GM12878 (cell line): ENCODE data around the gene COL5A1. TPM values are rescaled to one million over a fixed set of nuclear protein-coding genes. Genes with fewer than 3 reads are reported as not detected.
"Not testable (repeated sequence)": the region's sequence is repeated elsewhere in the genome, so short reads cannot be mapped to it uniquely, and the experiment has no call there.

Experiments
- ATAC-seq: fragments of 200-7000 bp; cut with Tn5 transposase; 3 replicates; pipeline ENCODE4 v1.9.1; 2020; ENCODE audit warnings: mild to moderate bottlenecking, moderate library complexity
- BruUV-seq: library from RNA; stranded (reverse); fragments of 400-500 nt; replicated peaks from 2 replicates; lab custom pipeline; 2021; lab: Mats Ljungman, UMichigan
- CTCF ChIA-PET: fragments of 300-600 bp; sonication (Branson Sonifier 250); formaldehyde crosslinking; extraction: SDS; loops from one replicate; lab custom pipeline; 2021; ENCODE audit warnings: inconsistent platforms; lab: Yijun Ruan, JAX
- POLR2A ChIA-PET: fragments of 350-600 bp; formaldehyde crosslinking; extraction: SDS; loops from one replicate; lab custom pipeline; 2021; ENCODE audit warnings: inconsistent platforms; lab: Charles Lee
- RAD21 ChIA-PET: fragments of 300-600 bp; sonication (Branson Sonifier 250); formaldehyde crosslinking; loops from one replicate; lab custom pipeline; 2023; ENCODE audit warnings: antibody characterized with exemption; ENCODE audit not compliant: unreplicated experiment; lab: Charles Lee
- SMC1A ChIA-PET: fragments of 300-600 bp; sonication (Branson Sonifier 250); formaldehyde crosslinking; loops from one replicate; lab custom pipeline; 2023; ENCODE audit not compliant: unreplicated experiment, uncharacterized antibody; lab: Charles Lee
- DNase-seq: peaks from one replicate; pipeline ENCODE4 v3.0.0-alpha.2; 2011; ENCODE audit warnings: low read depth, low spot score
- FAIRE-seq: peaks from 3 replicates; lab custom pipeline; 2011; peaks lifted over from hg19 to GRCh38; lab: Jason Lieb, UNC
- H2AFZ ChIP-seq: 2 replicates; pipeline ENCODE4 v1.6.0; 2011; ENCODE audit warnings: low read depth, low read length, control low read depth; ENCODE audit not compliant: control insufficient read depth
- H3K27ac ChIP-seq: 2 replicates; pipeline ENCODE4 v1.5.1; 2011; ENCODE audit warnings: control low read depth; ENCODE audit not compliant: control insufficient read depth, insufficient read depth
- H3K27me3 ChIP-seq, 2 experiments: replicated peaks in 1 of 2; 2 replicates each; pipeline versions ENCODE4 v1.6.0 to v1.6.1; 2011; ENCODE audit warnings: low read length in 1 of 2; ENCODE audit not compliant: control insufficient read depth in 2 of 2, insufficient read depth in 2 of 2
- H3K36me3 ChIP-seq, 2 experiments: 2 replicates each; pipeline ENCODE4 v1.5.1; 2011; ENCODE audit warnings: low read length in 1 of 2; ENCODE audit not compliant: control insufficient read depth in 2 of 2, insufficient read depth in 2 of 2
- H3K4me1 ChIP-seq: 2 replicates; pipeline ENCODE4 v1.6.1; 2011; ENCODE audit warnings: mild to moderate bottlenecking, low read length, moderate library complexity, mixed read lengths; ENCODE audit not compliant: control insufficient read depth, insufficient read depth
- H3K4me2 ChIP-seq: 2 replicates; pipeline ENCODE4 v1.6.0; 2011; ENCODE audit warnings: control low read depth; ENCODE audit not compliant: control insufficient read depth, insufficient read depth
- H3K4me3 ChIP-seq: fragments of 200-600 bp; sonication (generic); 2 replicates; pipeline ENCODE4 v1.5.1; 2016
- H3K79me2 ChIP-seq: 2 replicates; pipeline ENCODE4 v1.6.0; 2011; ENCODE audit warnings: low read length; ENCODE audit not compliant: control insufficient read depth, insufficient read depth
- H3K9ac ChIP-seq: 2 replicates; pipeline ENCODE4 v1.8.0; 2011; ENCODE audit warnings: low read length, control low read depth, mixed read lengths; ENCODE audit not compliant: control insufficient read depth, insufficient read depth
- H3K9me3 ChIP-seq: replicated peaks from 3 replicates; pipeline ENCODE4 v1.5.1; 2011; ENCODE audit warnings: mild to moderate bottlenecking, low read length; ENCODE audit not compliant: control insufficient read depth, insufficient read depth
- H4K20me1 ChIP-seq: 2 replicates; pipeline ENCODE4 v1.6.0; 2011; ENCODE audit not compliant: control insufficient read depth, insufficient read depth
- FOXM1 ChIP-seq: IDR thresholded peaks from 2 replicates; pipeline ENCODE4 v1.6.1; 2012; ENCODE audit warnings: low read depth, mild to moderate bottlenecking, inconsistent platforms, low read length, moderate library complexity
- PKNOX1 ChIP-seq: fragments of 450-650 bp; IDR thresholded peaks from 2 replicates; pipeline ENCODE4 v1.6.1; 2016; ENCODE audit warnings: mild to moderate bottlenecking
- PML ChIP-seq: IDR thresholded peaks from 2 replicates; pipeline ENCODE4 v1.6.1; 2012; ENCODE audit warnings: low read length, inconsistent platforms
- RAD51 ChIP-seq: fragments of 450-650 bp; IDR thresholded peaks from 2 replicates; pipeline ENCODE4 v1.6.1; 2016; ENCODE audit warnings: moderate library complexity, mild to moderate bottlenecking, inconsistent platforms
- RELA ChIP-seq: fragments of 450-650 bp; IDR thresholded peaks from 2 replicates; pipeline ENCODE4 v1.8.0; 2014; ENCODE audit warnings: borderline replicate concordance; ENCODE audit not compliant: partially characterized antibody
- SUPT20H ChIP-seq: IDR thresholded peaks from 2 replicates; pipeline ENCODE4 v1.6.1; 2011; ENCODE audit warnings: low read depth, mild to moderate bottlenecking, low read length, moderate library complexity, borderline replicate concordance; ENCODE audit not compliant: control insufficient read depth
- WGBS: methylation state at CpG from one replicate; pipeline ENCODE4 v1.1.6; 2016; ENCODE audit warnings: low lambda C conversion rate; ENCODE audit not compliant: insufficient replicate concordance, insufficient coverage; ENCODE audit errors: missing lambda C conversion rate; 5-methylcytosine and 5-hydroxymethylcytosine counted together
- in situ Hi-C: fragments of 300-500 bp; cut with MboI; formaldehyde crosslinking; loops from 9 replicates; pipeline ENCODE4 v1.14.3; 2018; ENCODE audit warnings: mixed read lengths
- intact Hi-C: fragments of 100-400 bp; cut with micrococcal nuclease; formaldehyde crosslinking; loops from one replicate; pipeline ENCODE4 v1.14.2; 2022; ENCODE audit not compliant: unreplicated experiment
- polyA plus RNA-seq, 11 experiments: library from polyadenylated mRNA; depleted of rRNA in 4 of 11; unstranded in 6 of 11; stranded (reverse) in 5 of 11; fragments of >200 nt; fragmentation: Nextera tagmentation in 4 of 11; fragmentation: Illumina TruSeq in 1 of 11; extraction: Ambion mirVana in 4 of 11; extraction: Trizol in 1 of 11; gene quantifications; 1 replicate in 1 of 11; 2 replicates in 10 of 11; pipeline versions ENCODE4 v1.2.1 to v1.2.3, GENCODE V29; 2011 to 2016; ENCODE audit warnings: inconsistent platforms in 2 of 11, missing spikeins in 2 of 11, low read depth in 1 of 11
- total RNA-seq, 4 experiments: library from RNA; depleted of rRNA in 3 of 4; stranded (reverse); fragments of >200 nt in 3 of 4; fragmentation: Illumina TruSeq in 1 of 4; extraction: Trizol in 1 of 4; gene quantifications; 2 replicates each; pipeline versions ENCODE4 v1.2.1 to v1.2.3, GENCODE V29; 2013 to 2021

Gene COL5A1
- total and polyA plus RNA-seq, 10 of the 15 experiments (the other 5 are each of a cell fraction or from before 2014, with no cell fraction given) = under 0.01 to 0.15 (median 0.13) TPM; not detected in 4

- ChIA-PET RAD21 (no interaction called here), SMC1A (interaction anchor here (0.5 kb wide), 1 partner anchor 508 kb away, joined by 3 read pairs; no protein-coding TSS in a partner anchor), POLR2A (no interaction called here), CTCF (interaction anchor here (1.7 kb wide), 1 partner anchor 156 kb away, joined by 4 read pairs; no protein-coding TSS in a partner anchor)
- Histone ChIP-seq H2AFZ (no peak overlapping the region), H4K20me1 (no peaks in the 10 kb centered on the region), H3K9me3 (no peaks in the 10 kb centered on the region), H3K79me2 (no peaks in the 10 kb centered on the region), H3K36me3 (no peaks in the 10 kb centered on the region), H3K27ac (no peak overlapping the region), H3K9ac (no peak overlapping the region), H3K4me1 (no peaks in the 10 kb centered on the region), H3K4me3 (no peak overlapping the region), H3K4me2 (no peak overlapping the region), H3K27me3 (no peaks in the 10 kb centered on the region; a peak in 1 of 4 replicates)
- intact Hi-C loops (no loop called here), in situ Hi-C loops (no loop called here)
- DNase-seq = no peak
- TF ChIP-seq SUPT20H (no peak), RAD51 (no peak), PKNOX1 (no peak), RELA (no peak), PML (no peak), FOXM1 (no peak)
- no TSS peak for BruUV-seq
- 48% methylated on average over 18 of the region's 18 CpGs for WGBS
- no peak for ATAC-seq
- FAIRE-seq = no peak
These were observed 60.7 kb downstream of the COL5A1 start for GRCh38 chr9:134702291-134702690.

- RAD21 ChIA-PET, intact Hi-C loops, H3K4me3 ChIP-seq: not testable (repeated sequence)
These were observed 62.1 kb downstream of the COL5A1 start for GRCh38 chr9:134703730-134704114.

More at GRCh38 chr9:134703730-134704114, 62.1 kb downstream of the COL5A1 start:
- in situ Hi-C loops, CTCF ChIA-PET, H3K36me3 ChIP-seq, H3K9ac ChIP-seq, ATAC-seq, DNase-seq, H2AFZ ChIP-seq, H4K20me1 ChIP-seq, H3K4me1 ChIP-seq, H3K27me3 ChIP-seq, BruUV-seq, POLR2A ChIA-PET, H3K9me3 ChIP-seq, H3K79me2 ChIP-seq, FAIRE-seq, H3K4me2 ChIP-seq, SMC1A ChIA-PET, H3K27ac ChIP-seq: not testable (repeated sequence)
- 63% methylated on average over 10 of the region's 13 CpGs for WGBS
